K562 (cell line): Measurements from ENCODE around the gene LIAS. TPM values are rescaled to one million over a fixed set of nuclear protein-coding genes. Genes with fewer than 3 reads are reported as not detected.
A peak's percentile ranks its signal among the peaks of the same experiment; 100 is the strongest.

Experiments used
- DACH1 ChIP-seq: fragments of 450-650 bp; IDR thresholded peaks from 2 replicates; pipeline ENCODE4 v1.6.1; 2018; ENCODE audit not compliant: partially characterized antibody
- DDX20 ChIP-seq: fragments of 450-650 bp; IDR thresholded peaks from 2 replicates; pipeline ENCODE4 v1.6.1; 2016; ENCODE audit warnings: missing genetic modification characterization, low read depth, mild to moderate bottlenecking, missing compliant biosample characterization, moderate library complexity
- E2F6 ChIP-seq, 2 experiments: IDR thresholded peaks; 2 replicates each; pipeline ENCODE4 v1.6.1; 2011; ENCODE audit warnings: borderline replicate concordance in 1 of 2, control low read depth in 1 of 2, low read depth in 1 of 2, low read length in 1 of 2, mild to moderate bottlenecking in 1 of 2, mixed read lengths in 1 of 2, moderate library complexity in 1 of 2; ENCODE audit not compliant: insufficient read depth in 1 of 2, insufficient read length in 1 of 2, poor library complexity in 1 of 2, severe bottlenecking in 1 of 2; ENCODE audit errors: extremely low read depth in 1 of 2
- KHSRP ChIP-seq: fragments of 450-650 bp; IDR thresholded peaks from 2 replicates; pipeline ENCODE4 v1.6.1; 2017
- MEIS2 ChIP-seq: fragments of 450-650 bp; IDR thresholded peaks from 2 replicates; pipeline ENCODE4 v1.6.1; 2014; ENCODE audit warnings: mild to moderate bottlenecking; ENCODE audit not compliant: partially characterized antibody
- NBN ChIP-seq: fragments of 450-650 bp; IDR thresholded peaks from 2 replicates; pipeline ENCODE4 v1.6.1; 2016; ENCODE audit warnings: low read depth, mild to moderate bottlenecking
- NCOA2 ChIP-seq, 2 experiments: fragments of 450-650 bp; IDR thresholded peaks; 2 replicates each; pipeline ENCODE4 v1.6.1; 2018; ENCODE audit warnings: mild to moderate bottlenecking in 2 of 2, moderate library complexity in 1 of 2; ENCODE audit not compliant: partially characterized antibody in 2 of 2
- PBX2 ChIP-seq, 2 experiments: IDR thresholded peaks in 1 of 2; conservative IDR thresholded peaks in 1 of 2; 2 replicates each; pipeline ENCODE4 v1.6.1; 2016; ENCODE audit warnings: low read depth in 2 of 2, mild to moderate bottlenecking in 1 of 2, missing compliant biosample characterization in 1 of 2, missing genetic modification characterization in 1 of 2, moderate library complexity in 1 of 2
- PCBP1 ChIP-seq: fragments of 200-400 bp; formaldehyde crosslinking; IDR thresholded peaks from 2 replicates; pipeline ENCODE4 v1.6.1; 2018; ENCODE audit warnings: mild to moderate bottlenecking, low read depth, low read length; ENCODE audit not compliant: poor library complexity, severe bottlenecking
- ZBTB34 ChIP-seq: fragments of 250-450 bp; sonication (Bioruptor Pico); IDR thresholded peaks from 2 replicates; pipeline ENCODE4 v1.8.0; 2021; ENCODE audit warnings: mild to moderate bottlenecking, moderate library complexity
- ZKSCAN1 ChIP-seq: fragments of 150-350 bp; IDR thresholded peaks from 2 replicates; pipeline ENCODE4 v1.6.1; 2016; ENCODE audit warnings: low read depth, low read length
- ZNF436 ChIP-seq: fragments of 250-450, 450-650 bp; sonication (Bioruptor Pico); formaldehyde crosslinking; IDR thresholded peaks from 2 replicates; pipeline ENCODE4 v1.7.0; 2020; ENCODE audit warnings: mild to moderate bottlenecking
- ZNF668 ChIP-seq: fragments of 250-450 bp; sonication (Bioruptor Pico); IDR thresholded peaks from 2 replicates; pipeline ENCODE4 v1.8.0; 2022; ENCODE audit warnings: mild to moderate bottlenecking, inconsistent platforms
- polyA plus RNA-seq, 8 experiments: library from polyadenylated mRNA; depleted of rRNA in 4 of 8; stranded (reverse) in 5 of 8; unstranded in 3 of 8; fragments of >200 nt; fragmentation: Nextera tagmentation in 2 of 8; fragmentation: Illumina TruSeq in 1 of 8; extraction: Ambion mirVana in 2 of 8; extraction: Trizol in 1 of 8; gene quantifications; 2 replicates each; pipeline versions ENCODE4 v1.2.1 to v1.2.3, GENCODE V29; 2011 to 2014; ENCODE audit warnings: inconsistent platforms in 1 of 8, missing spikeins in 1 of 8
- total RNA-seq, 7 experiments: library from RNA; depleted of rRNA in 6 of 7; stranded (reverse); fragments of >200 nt in 6 of 7; fragmentation: Illumina TruSeq in 2 of 7; extraction: Trizol in 2 of 7; gene quantifications; 2 replicates each; pipeline versions ENCODE4 v1.2.1 to v1.2.3, GENCODE V29; 2011 to 2021; ENCODE audit warnings: low replicate concordance in 1 of 7
- TF ChIP-seq, protein P1 (sequence below): fragments of 450-650 bp; formaldehyde crosslinking; IDR thresholded peaks from 2 replicates; pipeline ENCODE4 v1.4.0; 2022; ENCODE audit warnings: missing genetic modification characterization
- TF ChIP-seq, protein P2 (sequence below): sonication (generic); formaldehyde crosslinking; IDR thresholded peaks from 2 replicates; pipeline ENCODE4 v1.8.1; 2023; ENCODE audit warnings: mild to moderate bottlenecking, missing genetic modification reagents
- TF ChIP-seq, protein P3 (sequence below): fragments of 250-450 bp; sonication (Bioruptor Pico); IDR thresholded peaks from 2 replicates; pipeline ENCODE4 v1.8.0; 2021; ENCODE audit warnings: borderline replicate concordance, mild to moderate bottlenecking, moderate library complexity; ENCODE audit not compliant: poor library complexity, severe bottlenecking

The LIAS gene
- total and polyA plus RNA-seq, 9 of the 15 experiments (the other 6 are each of a cell fraction or from before 2014, with no cell fraction given): 21.9 to 57.1 (median 42.1) TPM

DNA sequence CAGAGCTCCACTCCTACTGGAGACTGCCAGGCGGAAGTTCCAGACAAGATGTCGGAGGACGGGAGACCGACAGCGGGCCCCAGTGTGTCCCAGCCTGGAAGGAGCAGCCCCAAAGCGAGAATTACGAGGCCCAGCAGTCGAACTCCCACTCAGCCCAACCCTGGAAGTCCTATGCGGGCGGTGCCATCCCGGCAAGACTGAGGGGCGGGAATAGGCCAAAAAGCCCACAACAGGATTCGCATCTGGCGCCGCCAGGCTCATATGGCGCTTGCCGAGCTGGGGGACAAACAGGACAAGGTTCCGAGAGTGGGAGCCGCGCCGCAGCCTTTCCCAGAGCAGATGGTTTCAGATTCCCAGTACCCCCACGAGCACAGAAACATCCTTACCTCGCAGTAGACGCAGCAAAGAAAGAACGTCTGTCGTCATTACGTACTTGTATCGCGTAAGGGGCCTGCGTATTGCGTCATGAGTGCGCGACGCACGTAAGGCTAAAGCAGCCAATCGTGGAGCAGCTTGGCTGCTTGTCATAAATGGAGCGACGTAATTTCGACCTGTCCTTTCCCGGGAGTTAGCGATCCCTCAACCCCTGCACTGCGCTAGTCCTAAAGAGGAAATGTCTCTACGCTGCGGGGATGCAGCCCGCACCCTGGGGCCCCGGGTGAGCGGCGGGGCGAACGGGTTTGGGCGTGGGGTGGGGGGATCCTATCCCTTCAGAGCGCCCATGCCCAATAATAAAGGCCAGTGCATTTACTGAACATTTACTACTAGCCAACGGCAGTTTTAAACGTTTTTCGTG, at the start of gene LIAS, which contains the start of gene RPL9 (continued):
- no peak for TF ChIP-seq ZNF436 (CRISPR knock-in tag)
- TF ChIP-seq DDX20 (tag): no peak
- 0 out of 2 replicates have a peak, but pooled peaks have one; percentile 19 for TF ChIP-seq ZBTB34 (CRISPR knock-in tag)
- no peak for TF ChIP-seq NCOA2 (IDR thresholded peaks at IDR 0.05; ENCODE audit: partially characterized antibody in 2 of 2)
- TF ChIP-seq PCBP1: peak; percentile 82
- peak in 1 of 2 experiments; percentile 18 for TF ChIP-seq E2F6 (IDR thresholded peaks at IDR 0.05; ENCODE audit: borderline replicate concordance in 1 of 2, extremely low read depth in 1 of 2, insufficient read depth in 1 of 2, insufficient read length in 1 of 2, low read depth in 1 of 2, low read length in 1 of 2, poor library complexity in 1 of 2, severe bottlenecking in 1 of 2)
- TF ChIP-seq ZKSCAN1: no peak
- TF ChIP-seq, protein P1, sequence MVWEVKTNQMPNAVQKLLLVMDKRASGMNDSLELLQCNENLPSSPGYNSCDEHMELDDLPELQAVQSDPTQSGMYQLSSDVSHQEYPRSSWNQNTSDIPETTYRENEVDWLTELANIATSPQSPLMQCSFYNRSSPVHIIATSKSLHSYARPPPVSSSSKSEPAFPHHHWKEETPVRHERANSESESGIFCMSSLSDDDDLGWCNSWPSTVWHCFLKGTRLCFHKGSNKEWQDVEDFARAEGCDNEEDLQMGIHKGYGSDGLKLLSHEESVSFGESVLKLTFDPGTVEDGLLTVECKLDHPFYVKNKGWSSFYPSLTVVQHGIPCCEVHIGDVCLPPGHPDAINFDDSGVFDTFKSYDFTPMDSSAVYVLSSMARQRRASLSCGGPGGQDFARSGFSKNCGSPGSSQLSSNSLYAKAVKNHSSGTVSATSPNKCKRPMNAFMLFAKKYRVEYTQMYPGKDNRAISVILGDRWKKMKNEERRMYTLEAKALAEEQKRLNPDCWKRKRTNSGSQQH: no peak
- TF ChIP-seq, protein P2, sequence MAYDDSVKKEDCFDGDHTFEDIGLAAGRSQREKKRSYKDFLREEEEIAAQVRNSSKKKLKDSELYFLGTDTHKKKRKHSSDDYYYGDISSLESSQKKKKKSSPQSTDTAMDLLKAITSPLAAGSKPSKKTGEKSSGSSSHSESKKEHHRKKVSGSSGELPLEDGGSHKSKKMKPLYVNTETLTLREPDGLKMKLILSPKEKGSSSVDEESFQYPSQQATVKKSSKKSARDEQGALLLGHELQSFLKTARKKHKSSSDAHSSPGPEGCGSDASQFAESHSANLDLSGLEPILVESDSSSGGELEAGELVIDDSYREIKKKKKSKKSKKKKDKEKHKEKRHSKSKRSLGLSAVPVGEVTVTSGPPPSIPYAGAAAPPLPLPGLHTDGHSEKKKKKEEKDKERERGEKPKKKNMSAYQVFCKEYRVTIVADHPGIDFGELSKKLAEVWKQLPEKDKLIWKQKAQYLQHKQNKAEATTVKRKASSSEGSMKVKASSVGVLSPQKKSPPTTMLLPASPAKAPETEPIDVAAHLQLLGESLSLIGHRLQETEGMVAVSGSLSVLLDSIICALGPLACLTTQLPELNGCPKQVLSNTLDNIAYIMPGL (CRISPR knock-in tag): no peak; the same call in 1 of the 2 replicates
- TF ChIP-seq PBX2 (CRISPR knock-in tag; IDR thresholded peaks at IDR 0.05; ENCODE audit: low read depth): no peak
- no peak for TF ChIP-seq PBX2 (tag; conservative IDR thresholded peaks at IDR 0.05; ENCODE audit: low read depth)
- TF ChIP-seq NBN: peak; percentile 98
- no peak for TF ChIP-seq ZNF668 (CRISPR knock-in tag)
- TF ChIP-seq DACH1: peak; percentile 16
- peak; percentile 37 for TF ChIP-seq MEIS2
- TF ChIP-seq, protein P3, sequence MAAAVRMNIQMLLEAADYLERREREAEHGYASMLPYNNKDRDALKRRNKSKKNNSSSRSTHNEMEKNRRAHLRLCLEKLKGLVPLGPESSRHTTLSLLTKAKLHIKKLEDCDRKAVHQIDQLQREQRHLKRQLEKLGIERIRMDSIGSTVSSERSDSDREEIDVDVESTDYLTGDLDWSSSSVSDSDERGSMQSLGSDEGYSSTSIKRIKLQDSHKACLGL: peak; percentile 63
- TF ChIP-seq KHSRP: peak; percentile 98
